GM12878 (cell line): ENCODE results near the gene DISP2. TPM values are rescaled to one million over a fixed set of nuclear protein-coding genes. Genes with fewer than 3 reads are reported as not detected.

ENCODE experiments used
- ATAC-seq: fragments of 200-7000 bp; cut with Tn5 transposase; 3 replicates; pipeline ENCODE4 v1.9.1; 2020; ENCODE audit warnings: mild to moderate bottlenecking, moderate library complexity
- BruUV-seq: library from RNA; stranded (reverse); fragments of 400-500 nt; replicated peaks from 2 replicates; lab custom pipeline; 2021; lab: Mats Ljungman, UMichigan
- CTCF ChIA-PET: fragments of 300-600 bp; sonication (Branson Sonifier 250); formaldehyde crosslinking; extraction: SDS; loops from one replicate; lab custom pipeline; 2021; ENCODE audit warnings: inconsistent platforms; lab: Yijun Ruan, JAX
- POLR2A ChIA-PET: fragments of 350-600 bp; formaldehyde crosslinking; extraction: SDS; loops from one replicate; lab custom pipeline; 2021; ENCODE audit warnings: inconsistent platforms; lab: Charles Lee
- RAD21 ChIA-PET: fragments of 300-600 bp; sonication (Branson Sonifier 250); formaldehyde crosslinking; loops from one replicate; lab custom pipeline; 2023; ENCODE audit warnings: antibody characterized with exemption; ENCODE audit not compliant: unreplicated experiment; lab: Charles Lee
- SMC1A ChIA-PET: fragments of 300-600 bp; sonication (Branson Sonifier 250); formaldehyde crosslinking; loops from one replicate; lab custom pipeline; 2023; ENCODE audit not compliant: unreplicated experiment, uncharacterized antibody; lab: Charles Lee
- DNase-seq: peaks from one replicate; pipeline ENCODE4 v3.0.0-alpha.2; 2011; ENCODE audit warnings: low read depth, low spot score
- FAIRE-seq: peaks from 3 replicates; lab custom pipeline; 2011; peaks lifted over from hg19 to GRCh38; lab: Jason Lieb, UNC
- H2AFZ ChIP-seq: 2 replicates; pipeline ENCODE4 v1.6.0; 2011; ENCODE audit warnings: low read depth, low read length, control low read depth; ENCODE audit not compliant: control insufficient read depth
- H3K27ac ChIP-seq: 2 replicates; pipeline ENCODE4 v1.5.1; 2011; ENCODE audit warnings: control low read depth; ENCODE audit not compliant: control insufficient read depth, insufficient read depth
- H3K27me3 ChIP-seq, 2 experiments: replicated peaks in 1 of 2; 2 replicates each; pipeline versions ENCODE4 v1.6.0 to v1.6.1; 2011; ENCODE audit warnings: low read length in 1 of 2; ENCODE audit not compliant: control insufficient read depth in 2 of 2, insufficient read depth in 2 of 2
- H3K36me3 ChIP-seq, 2 experiments: 2 replicates each; pipeline ENCODE4 v1.5.1; 2011; ENCODE audit warnings: low read length in 1 of 2; ENCODE audit not compliant: control insufficient read depth in 2 of 2, insufficient read depth in 2 of 2
- H3K4me1 ChIP-seq: 2 replicates; pipeline ENCODE4 v1.6.1; 2011; ENCODE audit warnings: mild to moderate bottlenecking, low read length, moderate library complexity, mixed read lengths; ENCODE audit not compliant: control insufficient read depth, insufficient read depth
- H3K4me2 ChIP-seq: 2 replicates; pipeline ENCODE4 v1.6.0; 2011; ENCODE audit warnings: control low read depth; ENCODE audit not compliant: control insufficient read depth, insufficient read depth
- H3K4me3 ChIP-seq: fragments of 200-600 bp; sonication (generic); 2 replicates; pipeline ENCODE4 v1.5.1; 2016
- H3K79me2 ChIP-seq: 2 replicates; pipeline ENCODE4 v1.6.0; 2011; ENCODE audit warnings: low read length; ENCODE audit not compliant: control insufficient read depth, insufficient read depth
- H3K9ac ChIP-seq: 2 replicates; pipeline ENCODE4 v1.8.0; 2011; ENCODE audit warnings: low read length, control low read depth, mixed read lengths; ENCODE audit not compliant: control insufficient read depth, insufficient read depth
- H3K9me3 ChIP-seq: replicated peaks from 3 replicates; pipeline ENCODE4 v1.5.1; 2011; ENCODE audit warnings: mild to moderate bottlenecking, low read length; ENCODE audit not compliant: control insufficient read depth, insufficient read depth
- H4K20me1 ChIP-seq: 2 replicates; pipeline ENCODE4 v1.6.0; 2011; ENCODE audit not compliant: control insufficient read depth, insufficient read depth
- ATF7 ChIP-seq: fragments of 450-650 bp; IDR thresholded peaks from 2 replicates; pipeline ENCODE4 v1.6.1; 2016; ENCODE audit warnings: low read depth, mild to moderate bottlenecking
- CEBPB ChIP-seq, 2 experiments: fragments of 150-350 bp in 1 of 2; IDR thresholded peaks; 2 replicates each; pipeline ENCODE4 v1.6.1; 2012 to 2014; ENCODE audit warnings: low read depth in 2 of 2, low read length in 2 of 2, borderline replicate concordance in 1 of 2, inconsistent platforms in 1 of 2
- CTCF ChIP-seq, 3 experiments: IDR thresholded peaks in 2 of 3; conservative IDR thresholded peaks in 1 of 3; 2 replicates each; pipeline ENCODE4 v1.5.1; 2011; ENCODE audit warnings: low read depth in 3 of 3, low read length in 3 of 3, mild to moderate bottlenecking in 3 of 3, control low read depth in 2 of 3, moderate library complexity in 2 of 3, inconsistent platforms in 1 of 3, mixed read lengths in 1 of 3; ENCODE audit not compliant: control insufficient read depth in 2 of 3, insufficient read depth in 1 of 3; ENCODE audit errors: extremely low read depth in 1 of 3
- ELK1 ChIP-seq: IDR thresholded peaks from 2 replicates; pipeline ENCODE4 v1.6.1; 2012; ENCODE audit warnings: low read depth, low read length, improper control_type of control experiment
- HDGF ChIP-seq: fragments of 450-650 bp; IDR thresholded peaks from 2 replicates; pipeline ENCODE4 v1.6.1; 2016; ENCODE audit warnings: antibody characterized with exemption
- PRDM15 ChIP-seq: fragments of 450-650 bp; formaldehyde crosslinking; IDR thresholded peaks from 2 replicates; pipeline ENCODE4 v1.4.0; 2020; ENCODE audit warnings: mild to moderate bottlenecking, moderate library complexity
- TCF12 ChIP-seq: IDR thresholded peaks from 2 replicates; pipeline ENCODE4 v1.6.1; 2011; ENCODE audit warnings: low read depth, mild to moderate bottlenecking, low read length
- WGBS: methylation state at CpG from one replicate; pipeline ENCODE4 v1.1.6; 2016; ENCODE audit warnings: low lambda C conversion rate; ENCODE audit not compliant: insufficient replicate concordance, insufficient coverage; ENCODE audit errors: missing lambda C conversion rate; 5-methylcytosine and 5-hydroxymethylcytosine counted together
- in situ Hi-C: fragments of 300-500 bp; cut with MboI; formaldehyde crosslinking; loops from 9 replicates; pipeline ENCODE4 v1.14.3; 2018; ENCODE audit warnings: mixed read lengths
- intact Hi-C: fragments of 100-400 bp; cut with micrococcal nuclease; formaldehyde crosslinking; loops from one replicate; pipeline ENCODE4 v1.14.2; 2022; ENCODE audit not compliant: unreplicated experiment
- polyA plus RNA-seq, 11 experiments: library from polyadenylated mRNA; depleted of rRNA in 4 of 11; unstranded in 6 of 11; stranded (reverse) in 5 of 11; fragments of >200 nt; fragmentation: Nextera tagmentation in 4 of 11; fragmentation: Illumina TruSeq in 1 of 11; extraction: Ambion mirVana in 4 of 11; extraction: Trizol in 1 of 11; gene quantifications; 1 replicate in 1 of 11; 2 replicates in 10 of 11; pipeline versions ENCODE4 v1.2.1 to v1.2.3, GENCODE V29; 2011 to 2016; ENCODE audit warnings: inconsistent platforms in 2 of 11, missing spikeins in 2 of 11, low read depth in 1 of 11
- total RNA-seq, 4 experiments: library from RNA; depleted of rRNA in 3 of 4; stranded (reverse); fragments of >200 nt in 3 of 4; fragmentation: Illumina TruSeq in 1 of 4; extraction: Trizol in 1 of 4; gene quantifications; 2 replicates each; pipeline versions ENCODE4 v1.2.1 to v1.2.3, GENCODE V29; 2013 to 2021

Gene DISP2
- total and polyA plus RNA-seq, 10 of the 15 experiments (the other 5 are each of a cell fraction or from before 2014, with no cell fraction given) = under 0.01 to 0.20 (median 0.12) TPM; not detected in 7

GRCh38 chr15:40347559-40348473, 10.2 kb upstream of the DISP2 start:
- no peak for FAIRE-seq
- POLR2A ChIA-PET = no interaction called here

More at GRCh38 chr15:40347559-40348473, 10.2 kb upstream of the DISP2 start:
- H3K4me2 ChIP-seq = no peak overlapping the region
- in situ Hi-C loops (loop anchor here (5.0 kb wide), 1 partner anchor 74 kb away; no protein-coding TSS in a partner anchor), intact Hi-C loops (loop anchor here (10.0 kb wide), 1 partner anchor 157 kb away; no protein-coding TSS in a partner anchor)
- no peak overlapping the region for H3K27ac ChIP-seq
- ATAC-seq (no peak), DNase-seq (no peak)
- no peak overlapping the region for H2AFZ ChIP-seq
- SMC1A ChIA-PET = no interaction called here
- H3K79me2 ChIP-seq = no peaks in the 10 kb centered on the region
- BruUV-seq = no TSS peak
- H3K36me3 ChIP-seq = no peaks in the 10 kb centered on the region
- TF ChIP-seq ATF7 (no peak), CEBPB (IDR thresholded peaks at IDR 0.05; ENCODE audit: borderline replicate concordance in 1 of 2, low read depth in 2 of 2, low read length in 2 of 2) (no peak), TCF12 (no peak), PRDM15 (CRISPR knock-in tag) (no peak), HDGF (no peak), CTCF (IDR thresholded peaks at IDR 0.05 in 2 of 3, conservative IDR thresholded peaks at IDR 0.05 in 1 of 3; ENCODE audit: control insufficient read depth in 2 of 3, extremely low read depth in 1 of 3, insufficient read depth in 1 of 3, low read depth in 3 of 3, low read length in 3 of 3) (no peak), ELK1 (no peak)
- H4K20me1 ChIP-seq = no peaks in the 10 kb centered on the region
- 28% methylated on average over 9 of the region's 11 CpGs for WGBS
- H3K9ac ChIP-seq = no peak overlapping the region
- no peaks in the 10 kb centered on the region for H3K9me3 ChIP-seq
- H3K4me1 ChIP-seq = no peaks in the 10 kb centered on the region
- no peaks in the 10 kb centered on the region for H3K27me3 ChIP-seq
- CTCF ChIA-PET = interaction anchor here (0.6 to 2.0 kb wide), 3 partner anchors 10 to 11 kb away, joined by 3 to 6 read pairs (median 3); partner anchors contain the start of gene DISP2
- H3K4me3 ChIP-seq = no peak overlapping the region
- RAD21 ChIA-PET = no interaction called here
